GM12878 (cell line): ENCODE results near the gene GMPR2. TPM values are rescaled to one million over a fixed set of nuclear protein-coding genes. Genes with fewer than 3 reads are reported as not detected.

ENCODE experiments used
- ATAC-seq: fragments of 200-7000 bp; cut with Tn5 transposase; 3 replicates; pipeline ENCODE4 v1.9.1; 2020; ENCODE audit warnings: mild to moderate bottlenecking, moderate library complexity
- BruUV-seq: library from RNA; stranded (reverse); fragments of 400-500 nt; replicated peaks from 2 replicates; lab custom pipeline; 2021; lab: Mats Ljungman, UMichigan
- CTCF ChIA-PET: fragments of 300-600 bp; sonication (Branson Sonifier 250); formaldehyde crosslinking; extraction: SDS; loops from one replicate; lab custom pipeline; 2021; ENCODE audit warnings: inconsistent platforms; lab: Yijun Ruan, JAX
- POLR2A ChIA-PET: fragments of 350-600 bp; formaldehyde crosslinking; extraction: SDS; loops from one replicate; lab custom pipeline; 2021; ENCODE audit warnings: inconsistent platforms; lab: Charles Lee
- RAD21 ChIA-PET: fragments of 300-600 bp; sonication (Branson Sonifier 250); formaldehyde crosslinking; loops from one replicate; lab custom pipeline; 2023; ENCODE audit warnings: antibody characterized with exemption; ENCODE audit not compliant: unreplicated experiment; lab: Charles Lee
- SMC1A ChIA-PET: fragments of 300-600 bp; sonication (Branson Sonifier 250); formaldehyde crosslinking; loops from one replicate; lab custom pipeline; 2023; ENCODE audit not compliant: unreplicated experiment, uncharacterized antibody; lab: Charles Lee
- DNase-seq: peaks from one replicate; pipeline ENCODE4 v3.0.0-alpha.2; 2011; ENCODE audit warnings: low read depth, low spot score
- FAIRE-seq: peaks from 3 replicates; lab custom pipeline; 2011; peaks lifted over from hg19 to GRCh38; lab: Jason Lieb, UNC
- H2AFZ ChIP-seq: 2 replicates; pipeline ENCODE4 v1.6.0; 2011; ENCODE audit warnings: low read depth, low read length, control low read depth; ENCODE audit not compliant: control insufficient read depth
- H3K27ac ChIP-seq: 2 replicates; pipeline ENCODE4 v1.5.1; 2011; ENCODE audit warnings: control low read depth; ENCODE audit not compliant: control insufficient read depth, insufficient read depth
- H3K27me3 ChIP-seq, 2 experiments: replicated peaks in 1 of 2; 2 replicates each; pipeline versions ENCODE4 v1.6.0 to v1.6.1; 2011; ENCODE audit warnings: low read length in 1 of 2; ENCODE audit not compliant: control insufficient read depth in 2 of 2, insufficient read depth in 2 of 2
- H3K36me3 ChIP-seq, 2 experiments: 2 replicates each; pipeline ENCODE4 v1.5.1; 2011; ENCODE audit warnings: low read length in 1 of 2; ENCODE audit not compliant: control insufficient read depth in 2 of 2, insufficient read depth in 2 of 2
- H3K4me1 ChIP-seq: 2 replicates; pipeline ENCODE4 v1.6.1; 2011; ENCODE audit warnings: mild to moderate bottlenecking, low read length, moderate library complexity, mixed read lengths; ENCODE audit not compliant: control insufficient read depth, insufficient read depth
- H3K4me2 ChIP-seq: 2 replicates; pipeline ENCODE4 v1.6.0; 2011; ENCODE audit warnings: control low read depth; ENCODE audit not compliant: control insufficient read depth, insufficient read depth
- H3K4me3 ChIP-seq: fragments of 200-600 bp; sonication (generic); 2 replicates; pipeline ENCODE4 v1.5.1; 2016
- H3K79me2 ChIP-seq: 2 replicates; pipeline ENCODE4 v1.6.0; 2011; ENCODE audit warnings: low read length; ENCODE audit not compliant: control insufficient read depth, insufficient read depth
- H3K9ac ChIP-seq: 2 replicates; pipeline ENCODE4 v1.8.0; 2011; ENCODE audit warnings: low read length, control low read depth, mixed read lengths; ENCODE audit not compliant: control insufficient read depth, insufficient read depth
- H3K9me3 ChIP-seq: replicated peaks from 3 replicates; pipeline ENCODE4 v1.5.1; 2011; ENCODE audit warnings: mild to moderate bottlenecking, low read length; ENCODE audit not compliant: control insufficient read depth, insufficient read depth
- H4K20me1 ChIP-seq: 2 replicates; pipeline ENCODE4 v1.6.0; 2011; ENCODE audit not compliant: control insufficient read depth, insufficient read depth
- CBFB ChIP-seq: IDR thresholded peaks from 2 replicates; pipeline ENCODE4 v1.6.1; 2016; ENCODE audit warnings: antibody characterized with exemption, low read depth
- CHD2 ChIP-seq: IDR thresholded peaks from 2 replicates; pipeline ENCODE4 v1.6.1; 2011; ENCODE audit warnings: low read depth, low read length, improper control_type of control experiment, borderline replicate concordance
- E2F8 ChIP-seq: fragments of 450-650 bp; IDR thresholded peaks from 2 replicates; pipeline ENCODE4 v1.6.1; 2018; ENCODE audit warnings: mild to moderate bottlenecking, low read depth, moderate library complexity; ENCODE audit not compliant: partially characterized antibody
- E4F1 ChIP-seq: fragments of 450-650 bp; IDR thresholded peaks from 2 replicates; pipeline ENCODE4 v1.6.1; 2018; ENCODE audit warnings: borderline replicate concordance, mild to moderate bottlenecking; ENCODE audit not compliant: partially characterized antibody
- ETV6 ChIP-seq, 2 experiments: fragments of 450-650 bp in 1 of 2; IDR thresholded peaks in 1 of 2; conservative IDR thresholded peaks in 1 of 2; 2 replicates each; pipeline ENCODE4 v1.6.1; 2014; ENCODE audit warnings: antibody characterized with exemption in 1 of 2, borderline replicate concordance in 1 of 2, low read depth in 1 of 2, mild to moderate bottlenecking in 1 of 2, moderate library complexity in 1 of 2
- GATAD2B ChIP-seq: fragments of 450-650 bp; conservative IDR thresholded peaks from 2 replicates; pipeline ENCODE4 v1.6.1; 2017; ENCODE audit warnings: low read depth, mild to moderate bottlenecking, moderate library complexity
- IKZF1 ChIP-seq: fragments of 450-650 bp; conservative IDR thresholded peaks from 2 replicates; pipeline ENCODE4 v1.6.1; 2017; ENCODE audit warnings: antibody characterized with exemption, mild to moderate bottlenecking
- NFYA ChIP-seq: IDR thresholded peaks from 2 replicates; pipeline ENCODE4 v1.6.1; 2011; ENCODE audit warnings: low read depth, mild to moderate bottlenecking, low read length, improper control_type of control experiment, borderline replicate concordance
- NFYB ChIP-seq: IDR thresholded peaks from 2 replicates; pipeline ENCODE4 v1.6.1; 2011; ENCODE audit warnings: low read depth, mild to moderate bottlenecking, low read length, improper control_type of control experiment, moderate library complexity; ENCODE audit not compliant: insufficient read depth
- NR2C2 ChIP-seq: IDR thresholded peaks from 2 replicates; pipeline ENCODE4 v1.6.1; 2011; ENCODE audit warnings: borderline replicate concordance, low read depth; ENCODE audit not compliant: control insufficient read depth, insufficient read length
- NR2F1 ChIP-seq: fragments of 450-650 bp; conservative IDR thresholded peaks from 2 replicates; pipeline ENCODE4 v1.6.1; 2017; ENCODE audit warnings: mild to moderate bottlenecking
- PAX5 ChIP-seq: IDR thresholded peaks from 2 replicates; pipeline ENCODE4 v1.6.1; 2011; ENCODE audit warnings: low read depth, low read length, borderline replicate concordance
- POLR2AphosphoS5 ChIP-seq: IDR thresholded peaks from 2 replicates; pipeline ENCODE4 v1.6.1; 2011; ENCODE audit warnings: mild to moderate bottlenecking, low read length, inconsistent platforms
- SREBF1 ChIP-seq: IDR thresholded peaks from 2 replicates; pipeline ENCODE4 v1.6.1; 2012; ENCODE audit warnings: mild to moderate bottlenecking, low read length
- WRNIP1 ChIP-seq: IDR thresholded peaks from 2 replicates; pipeline ENCODE4 v1.6.1; 2011; ENCODE audit warnings: low read depth, low read length, improper control_type of control experiment, borderline replicate concordance
- ZNF207 ChIP-seq: fragments of 450-650 bp; IDR thresholded peaks from 2 replicates; pipeline ENCODE4 v1.6.1; 2014; ENCODE audit warnings: antibody characterized with exemption, mild to moderate bottlenecking, borderline replicate concordance
- ZNF24 ChIP-seq: fragments of 450-650 bp; IDR thresholded peaks from 2 replicates; pipeline ENCODE4 v1.6.1; 2017; ENCODE audit warnings: antibody characterized with exemption, mild to moderate bottlenecking
- ZNF622 ChIP-seq: fragments of 450-650 bp; IDR thresholded peaks from 2 replicates; pipeline ENCODE4 v1.6.1; 2017; ENCODE audit warnings: mild to moderate bottlenecking, inconsistent platforms
- WGBS: methylation state at CpG from one replicate; pipeline ENCODE4 v1.1.6; 2016; ENCODE audit warnings: low lambda C conversion rate; ENCODE audit not compliant: insufficient replicate concordance, insufficient coverage; ENCODE audit errors: missing lambda C conversion rate; 5-methylcytosine and 5-hydroxymethylcytosine counted together
- in situ Hi-C: fragments of 300-500 bp; cut with MboI; formaldehyde crosslinking; loops from 9 replicates; pipeline ENCODE4 v1.14.3; 2018; ENCODE audit warnings: mixed read lengths
- intact Hi-C: fragments of 100-400 bp; cut with micrococcal nuclease; formaldehyde crosslinking; loops from one replicate; pipeline ENCODE4 v1.14.2; 2022; ENCODE audit not compliant: unreplicated experiment
- polyA plus RNA-seq, 11 experiments: library from polyadenylated mRNA; depleted of rRNA in 4 of 11; unstranded in 6 of 11; stranded (reverse) in 5 of 11; fragments of >200 nt; fragmentation: Nextera tagmentation in 4 of 11; fragmentation: Illumina TruSeq in 1 of 11; extraction: Ambion mirVana in 4 of 11; extraction: Trizol in 1 of 11; gene quantifications; 1 replicate in 1 of 11; 2 replicates in 10 of 11; pipeline versions ENCODE4 v1.2.1 to v1.2.3, GENCODE V29; 2011 to 2016; ENCODE audit warnings: inconsistent platforms in 2 of 11, missing spikeins in 2 of 11, low read depth in 1 of 11
- total RNA-seq, 4 experiments: library from RNA; depleted of rRNA in 3 of 4; stranded (reverse); fragments of >200 nt in 3 of 4; fragmentation: Illumina TruSeq in 1 of 4; extraction: Trizol in 1 of 4; gene quantifications; 2 replicates each; pipeline versions ENCODE4 v1.2.1 to v1.2.3, GENCODE V29; 2013 to 2021

Gene GMPR2
- total and polyA plus RNA-seq, 10 of the 15 experiments (the other 5 are each of a cell fraction or from before 2014, with no cell fraction given) = 55.1 to 80.3 (median 61.5) TPM

GRCh38 chr14:24241829-24242443 is 9.2 kb downstream of the GMPR2 start:
- WGBS = 1% methylated on average over 39 of the region's 39 CpGs
- intact Hi-C loops (loop anchor here (1.0 to 2.0 kb wide), 5 partner anchors 10 to 228 kb away; partner anchors contain the start of genes GMPR2, MDP1, NEDD8 and RABGGTA), in situ Hi-C loops (loop anchor here (5.0 kb wide), 2 partner anchors 55 to 195 kb away; partner anchors contain the start of genes DHRS1 and NOP9)
- Histone ChIP-seq H3K79me2 (peaks cover 16% of the 10 kb centered on the region), H3K9ac (peak overlapping the region; percentile 94), H3K4me1 (peaks cover 16% of the 10 kb centered on the region), H3K36me3 (peaks cover 11 to 29% of the 10 kb centered on the region in 2 experiments), H3K27me3 (no peaks in the 10 kb centered on the region), H3K4me3 (peak overlapping the region; percentile 80), H3K9me3 (no peaks in the 10 kb centered on the region), H4K20me1 (peaks cover 3% of the 10 kb centered on the region; the same call in 1 of the 2 replicates), H3K4me2 (peak overlapping the region; percentile 100), H2AFZ (peak overlapping the region; percentile 89), H3K27ac (peak overlapping the region; percentile 99)
- CTCF ChIA-PET = interaction anchor here (0.7 to 12.3 kb wide), 39 partner anchors 9 to 662 kb away, joined by 3 to 368 read pairs (median 4); partner anchors contain the start of genes CHMP4A, CIDEB, DHRS1 and EMC9
- DNase-seq (no peak), FAIRE-seq (no peak), ATAC-seq (peak; percentile 90)
- POLR2A ChIA-PET = interaction anchor here (0.7 to 9.2 kb wide), 30 partner anchors 9 to 200 kb away, joined by 3 to 171 read pairs (median 6); partner anchors contain the start of genes CBLN3, CHMP4A, CIDEB and DCAF11
- TSS peak; percentile 70 for BruUV-seq
- SMC1A ChIA-PET = interaction anchor here (0.7 to 11.0 kb wide), 27 partner anchors 9 to 195 kb away, joined by 3 to 201 read pairs (median 6); partner anchors contain the start of genes CHMP4A, CIDEB, DCAF11 and DHRS1
- RAD21 ChIA-PET = interaction anchor here (0.6 to 7.2 kb wide), 38 partner anchors 9 to 200 kb away, joined by 3 to 231 read pairs (median 8); partner anchors contain the start of genes CHMP4A, CIDEB, DCAF11 and DHRS1
- no peak for TF ChIP-seq E2F8
- no peak for TF ChIP-seq ZNF622
- TF ChIP-seq NR2C2 = no peak
- TF ChIP-seq ETV6 (conservative IDR thresholded peaks at IDR 0.05 in 1 of 2, IDR thresholded peaks at IDR 0.05 in 1 of 2; ENCODE audit: borderline replicate concordance in 1 of 2, low read depth in 1 of 2) = no peak
- TF ChIP-seq NFYA = no peak
- TF ChIP-seq ZNF207 = no peak
- TF ChIP-seq E4F1 = no peak
- no peak for TF ChIP-seq NR2F1
- TF ChIP-seq POLR2AphosphoS5 = no peak
- TF ChIP-seq IKZF1 = no peak
- TF ChIP-seq SREBF1 = no peak
- no peak for TF ChIP-seq WRNIP1
- no peak for TF ChIP-seq CHD2
- no peak for TF ChIP-seq PAX5
- no peak for TF ChIP-seq NFYB
- no peak; the same call in 1 of the 2 replicates for TF ChIP-seq GATAD2B
- no peak; the same call in 1 of the 2 replicates for TF ChIP-seq CBFB
- no peak for TF ChIP-seq ZNF24
